HG03280 (cell line): ENCODE results near the gene SLC31A1.
A peak's percentile ranks its signal among the peaks of the same experiment; 100 is the strongest.
"Not testable (repeated sequence)": the region's sequence is repeated elsewhere in the genome, so short reads cannot be mapped to it uniquely, and the experiment has no call there.

Source experiments
- ATAC-seq: cut with Tn5 transposase; IDR thresholded peaks from one replicate; pipeline ENCODE4 v1.9.1; 2021; ENCODE audit warnings: mild to moderate bottlenecking, moderate library complexity; ENCODE audit not compliant: unreplicated experiment

The SLC31A1 gene

DNA sequence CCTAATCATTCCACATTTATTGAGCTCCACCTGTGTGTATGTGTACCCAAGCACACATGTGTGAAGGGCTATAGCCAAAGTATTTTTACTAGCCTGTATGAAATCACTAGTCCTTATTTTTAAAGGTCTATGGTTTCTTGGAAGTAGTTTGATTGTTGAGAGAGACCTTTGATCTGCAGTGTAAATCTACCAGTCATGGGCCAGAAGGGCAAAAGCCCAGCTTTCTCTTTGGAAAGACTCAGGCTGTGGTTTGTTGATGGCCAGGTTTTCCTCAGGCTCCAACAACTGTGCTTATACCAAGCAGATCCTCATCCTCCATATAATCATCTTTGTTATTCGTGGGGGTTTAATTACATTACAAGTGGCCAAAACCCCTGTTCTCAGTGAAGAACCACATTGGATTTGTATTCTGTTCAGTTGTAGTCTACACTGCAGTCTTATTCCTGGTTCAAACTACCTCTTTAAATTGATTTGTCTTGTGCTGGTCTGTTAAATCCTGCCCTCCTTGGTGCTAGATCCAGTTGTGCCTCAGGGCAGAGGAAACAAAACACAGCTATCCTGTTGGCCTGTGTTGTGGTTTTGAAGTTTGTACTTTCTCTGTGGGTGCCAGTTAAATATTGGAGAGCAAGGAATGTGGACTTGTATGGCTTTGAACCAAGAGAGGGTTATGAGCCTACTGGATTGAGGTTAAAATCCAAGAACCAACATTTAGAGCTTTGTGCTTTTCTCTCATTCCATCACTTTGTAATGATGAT lies 40.8 kb downstream of the SLC31A1 start:
- ATAC-seq, result no peak

DNA sequence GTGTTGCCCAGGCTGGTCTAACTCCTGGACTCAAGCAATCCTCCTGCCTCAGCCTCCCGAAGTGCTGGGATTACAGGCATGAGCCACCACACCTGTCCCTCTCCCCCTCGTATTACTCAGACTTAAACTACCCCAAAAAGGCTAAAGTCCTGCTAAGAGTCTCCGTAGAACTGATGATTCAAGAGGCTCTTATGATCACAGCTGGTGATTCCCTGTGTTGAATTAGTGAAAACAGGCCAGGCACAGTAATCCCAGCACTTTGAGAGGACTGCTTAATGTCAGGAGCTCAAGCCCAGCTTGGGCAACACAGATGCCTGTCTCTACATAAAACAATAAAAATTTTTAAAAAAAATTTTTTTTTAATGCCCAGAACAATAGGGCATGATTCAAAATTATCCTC lies 44.8 kb downstream of the SLC31A1 start:
- no peak for ATAC-seq

DNA sequence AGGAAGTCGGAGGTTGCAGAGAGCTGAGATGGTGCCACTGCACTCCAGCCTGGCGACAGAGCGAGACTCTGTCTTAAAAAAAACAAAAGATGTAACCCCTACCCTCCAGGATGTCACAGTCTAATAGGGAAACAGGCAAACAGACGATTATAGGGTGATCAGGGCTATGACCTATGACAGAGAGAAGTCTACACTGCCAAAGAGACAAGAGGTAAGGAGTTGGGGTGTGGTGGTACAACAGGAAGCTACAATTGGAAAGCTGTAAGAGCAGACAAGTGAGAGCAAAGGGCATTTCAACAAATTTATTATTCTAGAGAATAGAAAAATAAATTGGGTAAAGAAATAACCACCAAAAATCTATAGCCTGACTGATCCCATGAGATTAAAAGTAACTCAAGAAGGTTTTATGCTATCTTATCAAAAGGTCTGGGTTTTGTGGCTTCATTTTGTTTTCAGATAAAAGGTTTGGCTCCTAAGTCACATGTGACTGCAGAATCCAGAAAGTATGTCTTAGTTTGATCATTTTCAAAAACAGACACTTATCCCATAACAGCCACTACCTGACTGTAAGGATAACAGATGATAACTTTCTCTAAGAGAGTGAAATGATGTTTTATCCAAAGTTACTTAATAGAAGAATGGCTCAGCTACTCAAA lies 46.7 kb downstream of the SLC31A1 start:
- no peak for ATAC-seq

DNA sequence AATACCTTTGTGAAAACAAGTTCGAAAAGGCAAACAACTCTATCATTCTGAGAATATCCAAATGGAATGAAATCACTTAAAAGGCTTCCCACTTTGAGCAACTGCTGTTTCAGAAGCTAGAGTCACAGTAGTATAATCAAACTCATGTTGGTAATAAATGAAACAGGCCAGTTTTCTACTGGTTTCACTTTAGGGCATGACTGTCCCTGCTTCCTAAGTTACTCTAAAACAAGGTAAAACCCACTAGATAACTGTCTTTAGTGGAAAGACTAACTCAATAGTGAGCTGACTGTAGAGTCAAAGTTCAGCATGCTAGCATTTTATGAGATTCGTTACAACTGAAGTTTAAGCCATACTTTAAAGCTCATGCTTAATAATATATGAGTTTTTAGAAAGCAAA lies 48.0 kb downstream of the SLC31A1 start:
- ATAC-seq, result no peak

DNA sequence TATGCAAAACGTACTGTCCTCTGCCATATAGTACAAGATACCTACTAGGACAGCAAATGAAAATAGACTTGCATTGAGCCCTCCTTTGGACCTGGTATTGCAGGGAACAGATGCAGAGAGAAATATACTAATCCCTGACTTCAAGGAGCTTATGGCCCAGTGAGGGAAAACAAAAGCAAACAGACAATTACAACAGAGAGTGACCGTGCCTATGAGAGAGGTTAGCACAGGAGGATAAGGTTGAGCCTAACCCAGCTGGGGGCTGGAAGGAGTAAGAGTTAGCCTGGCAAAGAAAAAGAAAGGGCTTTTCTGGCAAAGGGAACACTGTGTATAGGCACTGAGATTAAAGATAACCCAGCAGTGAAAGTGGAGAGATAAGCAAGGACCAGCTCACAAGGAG lies 48.5 kb downstream of the SLC31A1 start:
- no peak for ATAC-seq

DNA sequence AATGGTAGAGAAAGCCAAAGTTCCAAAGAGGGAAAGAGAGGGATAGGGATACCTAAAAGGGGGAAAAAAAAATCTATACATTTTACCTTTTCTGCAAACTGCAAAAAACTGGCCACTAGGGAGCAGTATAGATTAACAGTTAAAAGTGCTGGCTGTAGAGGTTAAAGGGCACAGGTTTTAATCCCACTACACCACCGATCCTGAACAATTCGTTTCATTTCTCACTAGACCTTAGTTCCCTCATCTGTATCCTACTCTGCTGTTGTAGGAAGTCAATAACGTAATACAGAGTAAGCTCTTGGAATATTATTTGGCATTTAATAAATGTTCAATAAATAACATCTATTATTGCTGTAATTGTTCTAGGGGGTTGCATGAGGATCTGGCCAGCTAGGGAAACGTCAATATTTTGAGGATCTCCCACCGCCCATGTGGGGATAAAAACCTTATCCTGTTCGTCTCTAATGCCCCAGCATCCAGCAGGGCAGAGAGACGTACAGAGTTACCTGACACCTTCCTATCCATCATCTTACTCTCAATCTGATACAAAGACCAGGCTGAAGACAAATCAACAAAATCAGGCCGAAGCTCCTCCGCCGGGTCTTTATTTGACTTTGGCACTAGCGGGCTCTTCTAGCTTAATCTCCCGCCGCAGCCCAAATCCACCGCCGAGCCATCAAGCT lies 53.3 kb downstream of the SLC31A1 start:
- peak; percentile 24 for ATAC-seq

DNA sequence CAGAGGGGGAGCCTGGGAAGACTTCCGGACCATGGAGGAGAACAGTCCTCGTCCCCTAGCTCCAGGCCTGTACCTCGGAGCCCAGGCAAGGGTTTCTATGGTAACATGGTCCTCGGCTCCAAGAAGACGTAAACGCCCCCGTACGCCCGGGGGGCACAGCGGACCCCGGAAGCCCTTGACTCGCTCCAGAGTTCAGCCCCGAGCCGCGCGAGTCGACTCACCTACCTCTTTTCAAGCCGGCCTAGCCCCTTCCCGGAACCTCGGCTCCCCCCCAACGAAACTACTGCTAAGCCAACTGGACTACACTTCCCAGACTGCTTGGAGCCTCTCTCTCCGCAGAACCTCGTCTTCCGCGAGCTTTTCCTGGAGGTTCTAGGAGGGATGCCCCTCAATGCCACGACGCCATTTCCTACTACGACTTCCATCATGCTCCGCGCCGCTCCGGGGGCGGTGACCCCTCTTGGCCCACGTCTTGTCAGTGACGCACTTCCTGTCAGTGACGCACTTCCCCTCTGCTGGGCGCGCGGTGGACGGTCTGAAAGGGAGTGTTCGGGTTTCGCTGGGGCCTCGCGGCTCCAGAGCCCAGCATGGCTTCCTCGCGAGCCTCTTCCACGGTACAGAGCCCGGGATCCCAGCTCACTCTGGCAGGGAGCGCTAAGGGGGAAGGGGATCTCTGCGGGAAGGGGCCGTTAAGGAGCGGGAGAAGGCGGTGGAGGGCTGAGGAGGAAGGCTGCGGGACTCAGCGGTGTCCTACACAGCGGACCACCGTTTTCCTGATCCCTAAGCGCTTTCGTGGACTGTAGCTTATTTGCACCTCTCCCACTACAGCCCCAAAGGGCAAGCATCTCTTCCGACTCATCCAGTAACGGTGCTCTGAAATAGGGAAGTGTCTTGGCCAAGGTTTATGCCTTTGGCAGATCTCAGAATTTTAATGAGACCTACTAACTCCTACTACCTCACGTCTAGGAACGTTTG lies 54.1 kb downstream of the SLC31A1 start, which contains the start of the genes CDC26 and PRPF4:
Gene CDC26, minus strand, starts transcription at position 416 of the 975 bp plus-strand sequence. CDS start 3,065 bp downstream, outside the sequence.
Gene PRPF4, plus strand, starts transcription at position 502 of the 975 bp plus-strand sequence. Its CDS starts 86 bp downstream, at position 588.
- peak; percentile 98 for ATAC-seq

DNA sequence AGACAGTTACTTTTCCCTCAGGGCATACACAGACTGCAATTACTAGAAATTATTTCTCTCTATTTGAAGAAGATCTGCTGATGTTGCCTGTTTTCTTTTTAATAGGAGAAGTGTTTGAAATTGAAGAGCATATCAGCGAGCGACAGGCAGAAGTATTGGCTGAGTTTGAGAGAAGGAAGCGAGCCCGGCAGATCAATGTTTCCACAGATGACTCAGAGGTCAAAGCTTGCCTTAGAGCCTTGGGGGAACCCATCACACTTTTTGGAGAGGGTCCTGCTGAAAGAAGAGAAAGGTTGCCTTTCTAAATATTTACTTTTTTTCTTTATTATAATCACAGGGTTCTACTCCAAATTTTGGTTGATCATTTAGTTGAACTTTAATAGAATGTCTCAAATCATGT lies 57.5 kb downstream of the SLC31A1 start:
- ATAC-seq, result no peak

DNA sequence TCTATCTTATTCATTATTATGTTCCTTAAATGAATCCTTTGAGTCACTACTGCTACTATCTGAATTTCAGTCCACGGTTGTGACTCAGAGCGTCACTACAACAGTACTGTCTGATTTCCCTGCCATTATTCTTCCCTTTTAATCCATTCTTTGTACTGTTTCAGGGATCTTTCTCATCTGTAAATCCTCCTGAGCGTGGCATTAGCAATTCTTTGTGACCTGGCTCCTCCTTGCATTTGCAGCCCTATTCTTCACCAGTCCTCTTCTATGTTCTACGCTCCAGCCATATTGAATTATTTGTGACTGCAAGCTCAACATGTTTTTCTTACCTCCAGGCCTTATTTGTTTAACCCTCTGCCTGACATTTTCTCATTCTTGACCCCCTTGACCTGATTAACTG lies 60.0 kb downstream of the SLC31A1 start:
- ATAC-seq, result no peak

DNA sequence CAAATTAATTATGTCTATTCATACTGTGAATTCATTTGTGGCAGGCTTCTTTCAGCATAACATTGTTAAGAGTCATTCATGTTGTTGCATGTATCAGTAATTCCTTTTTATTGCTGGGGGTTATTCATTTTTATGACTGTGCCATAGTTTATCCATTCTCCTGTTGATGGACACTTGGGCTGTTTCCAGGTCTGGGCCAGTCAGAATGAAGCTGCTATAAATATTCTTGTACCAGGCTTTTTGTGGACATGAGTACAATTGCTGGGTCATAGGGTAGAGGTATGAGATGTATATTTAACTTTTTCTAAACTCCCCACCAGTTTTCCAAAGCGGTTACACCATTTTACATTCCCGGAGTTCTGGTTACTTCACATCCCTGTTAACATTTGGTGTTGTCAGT lies 67.7 kb downstream of the SLC31A1 start:
- ATAC-seq, result no peak

DNA sequence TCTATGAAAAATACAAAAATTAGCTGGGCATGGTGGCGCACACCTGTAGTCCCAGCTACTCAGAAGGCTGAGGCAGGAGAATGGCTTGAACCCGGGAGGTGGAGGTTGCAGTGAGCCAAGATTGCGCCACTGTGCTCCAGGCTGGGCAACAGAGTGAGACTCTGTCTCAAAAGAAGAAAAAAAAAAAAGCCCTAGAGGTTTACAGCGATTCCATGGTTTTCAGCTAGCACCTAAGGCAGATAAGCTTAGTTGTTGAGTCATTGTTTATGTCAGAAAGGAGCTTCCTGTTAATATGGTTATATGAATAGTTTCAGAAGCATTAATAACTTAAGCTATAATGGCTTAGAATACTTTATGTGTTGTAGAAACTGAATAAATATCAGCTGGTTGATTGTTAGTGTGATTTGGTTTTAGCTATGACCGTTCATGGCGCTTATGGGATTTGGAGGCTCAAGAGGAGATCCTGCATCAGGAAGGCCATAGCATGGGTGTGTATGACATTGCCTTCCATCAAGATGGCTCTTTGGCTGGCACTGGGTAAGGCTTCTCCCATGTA lies 68.8 kb downstream of the SLC31A1 start:
- no peak for ATAC-seq

DNA sequence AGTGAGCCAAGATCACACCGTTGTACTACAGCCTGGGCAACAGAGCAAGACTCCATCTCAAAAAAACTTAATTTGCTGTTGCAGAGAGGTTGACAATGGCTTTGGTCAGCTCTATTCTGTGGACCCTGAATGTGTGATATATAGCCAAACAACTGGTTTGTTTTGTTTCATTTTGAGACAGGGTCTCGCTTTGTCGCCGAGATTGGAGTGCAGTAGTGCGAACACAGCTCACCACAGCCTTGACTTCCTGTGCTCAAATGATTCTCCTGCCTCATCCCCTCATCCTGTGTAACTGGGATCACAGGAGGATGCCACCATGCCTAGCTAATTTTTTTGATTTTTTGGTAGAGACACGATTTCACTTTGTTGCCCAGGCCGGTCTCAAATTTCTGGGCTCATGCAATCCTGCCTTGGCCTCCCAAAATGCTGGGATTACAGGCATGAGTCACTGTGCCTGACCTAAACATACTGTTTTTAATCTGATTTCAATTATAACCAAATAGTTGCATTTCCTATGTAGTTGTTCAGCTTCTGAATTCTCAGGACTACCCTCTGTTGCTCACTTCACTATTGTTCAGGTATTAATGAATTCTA lies 72.0 kb downstream of the SLC31A1 start:
- ATAC-seq, result no peak

DNA sequence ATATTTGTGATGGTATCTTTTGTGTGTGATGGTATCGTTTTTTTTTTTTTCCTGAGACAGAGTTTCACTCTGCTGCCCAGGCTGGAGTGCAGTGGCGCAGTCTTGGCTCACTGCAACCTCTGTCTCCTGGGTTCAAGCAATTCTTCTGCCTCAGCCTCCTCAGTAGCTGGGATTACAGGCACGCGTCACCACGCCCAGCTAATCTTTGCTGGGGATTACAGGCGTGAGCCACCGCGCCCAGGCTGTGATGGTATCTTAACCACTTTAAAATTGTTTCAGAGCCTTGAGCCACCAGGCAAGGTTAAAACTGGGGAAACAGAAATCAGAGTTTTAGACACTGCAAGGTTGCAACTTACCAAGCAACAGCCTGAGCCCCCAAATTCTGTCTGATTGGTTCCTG lies 74.9 kb downstream of the SLC31A1 start:
- not testable (repeated sequence) for ATAC-seq

DNA sequence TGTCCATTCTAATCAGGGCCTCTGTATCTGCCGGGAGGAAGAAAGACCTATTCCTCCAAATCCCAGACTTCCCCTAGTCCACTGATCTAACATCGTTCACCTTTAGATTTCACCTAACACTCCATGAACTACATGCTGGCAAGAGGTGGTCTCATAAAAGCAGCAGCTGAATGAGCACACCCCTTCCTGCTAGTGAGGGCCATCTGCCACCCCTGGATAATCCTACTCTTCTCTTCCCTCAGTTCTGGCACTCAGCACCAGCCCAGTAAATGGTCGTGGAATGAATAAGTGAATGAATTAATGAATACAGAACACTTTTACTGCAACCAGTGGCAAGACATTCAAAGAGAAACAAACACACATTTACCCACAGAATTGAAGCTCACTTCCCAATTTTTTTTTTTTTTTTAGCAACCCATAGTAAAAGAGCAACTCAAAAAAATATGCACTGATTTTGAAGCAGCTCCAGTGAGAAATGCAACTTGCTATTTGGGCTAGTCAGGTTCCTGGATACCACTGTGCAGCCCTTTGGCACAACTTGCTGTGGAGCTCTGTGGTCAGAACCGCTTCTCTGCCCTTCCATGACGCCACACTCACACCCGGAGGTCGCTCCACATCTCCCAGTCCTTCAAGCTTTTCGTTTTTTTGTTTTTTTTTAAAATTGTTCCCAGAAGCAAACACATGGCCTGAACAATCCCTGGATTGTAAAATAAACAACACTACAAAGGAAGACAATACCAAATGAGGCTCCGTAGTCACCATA lies 75.6 kb downstream of the SLC31A1 start:
- ATAC-seq, result no peak

DNA sequence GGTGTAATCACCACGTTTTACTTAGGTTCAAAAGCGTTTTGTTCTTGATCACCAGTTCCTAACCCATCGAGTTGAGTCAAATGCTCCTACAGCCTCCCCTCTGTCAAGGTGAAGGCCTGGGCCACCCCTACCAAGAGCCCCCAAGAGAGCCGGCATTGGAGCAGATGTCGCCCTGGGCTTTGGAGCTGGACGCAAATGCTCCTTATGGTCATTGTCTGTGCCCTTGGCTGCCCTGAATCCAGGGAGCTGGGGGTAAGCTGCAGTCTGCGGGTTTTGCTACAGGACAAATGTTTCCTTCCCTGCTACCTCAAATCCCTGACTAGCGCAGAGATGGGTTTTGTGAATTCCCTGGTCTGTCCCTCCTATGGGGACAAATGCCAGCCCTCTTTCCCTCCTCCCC lies 77.0 kb downstream of the SLC31A1 start:
- ATAC-seq, result no peak

DNA sequence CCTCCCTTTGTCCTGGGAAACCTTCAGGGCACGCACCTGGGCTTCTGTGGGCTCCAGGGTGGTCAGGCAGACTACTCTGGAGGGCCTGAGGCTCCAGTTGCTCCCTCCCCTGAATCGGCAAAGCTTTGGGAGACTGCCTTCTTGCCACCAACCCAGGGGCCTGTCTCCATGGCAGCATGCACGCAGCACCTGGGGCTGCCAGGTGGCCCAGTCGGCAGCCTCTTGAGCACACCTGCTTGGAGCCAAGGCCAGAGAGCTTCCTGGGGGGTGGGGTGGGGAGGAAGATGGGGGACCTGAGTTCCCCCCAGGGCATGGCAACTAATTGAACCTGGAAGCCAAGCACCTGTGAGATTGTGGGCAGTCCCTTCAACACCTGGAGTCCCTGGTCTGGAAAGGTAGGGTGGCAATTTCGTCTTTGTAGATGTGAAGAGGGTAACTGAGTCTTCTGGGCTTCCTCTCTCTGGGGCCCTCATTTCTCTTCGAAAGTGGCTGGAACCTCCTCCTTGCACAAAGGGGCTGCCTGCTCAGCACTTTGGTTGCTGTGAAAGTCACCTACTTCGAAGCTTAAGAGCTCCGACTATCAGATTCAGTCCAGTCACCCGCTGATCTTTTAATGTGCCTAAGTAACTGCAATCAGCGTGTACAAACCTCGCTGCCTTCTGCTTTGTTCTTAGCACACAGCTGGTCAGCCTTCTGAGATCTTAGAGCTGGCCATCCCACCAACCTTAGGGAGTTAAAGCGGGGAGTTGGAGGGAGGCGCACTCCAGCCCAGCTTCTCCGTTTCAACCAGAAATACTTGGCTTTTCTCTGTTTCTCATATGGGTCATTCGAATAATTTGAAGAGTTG lies 77.8 kb downstream of the SLC31A1 start:
- no peak for ATAC-seq

DNA sequence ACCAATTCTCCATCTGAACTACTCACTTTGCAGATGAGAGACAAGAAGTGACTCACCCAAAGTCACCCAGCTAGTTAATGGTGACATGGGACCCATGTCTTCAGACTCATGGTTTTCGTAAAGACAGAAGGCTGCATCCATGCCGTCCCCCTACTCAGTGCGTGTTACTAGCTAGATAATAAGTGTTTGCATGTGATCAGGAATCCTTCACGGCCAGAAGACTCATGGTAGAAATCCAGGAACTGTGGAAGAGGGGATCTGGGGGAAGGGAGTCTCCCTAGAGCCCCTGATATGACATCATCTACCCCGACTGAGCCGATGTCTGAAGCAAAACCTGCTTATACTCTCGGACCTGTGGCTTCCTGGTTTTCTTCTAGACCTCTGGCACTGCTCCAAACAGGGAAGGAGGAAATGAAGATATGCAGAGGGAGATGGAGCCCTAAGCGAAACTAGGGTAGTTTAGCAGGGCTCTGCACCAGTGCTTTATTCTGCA lies 78.5 kb downstream of the SLC31A1 start:
- no peak for ATAC-seq

DNA sequence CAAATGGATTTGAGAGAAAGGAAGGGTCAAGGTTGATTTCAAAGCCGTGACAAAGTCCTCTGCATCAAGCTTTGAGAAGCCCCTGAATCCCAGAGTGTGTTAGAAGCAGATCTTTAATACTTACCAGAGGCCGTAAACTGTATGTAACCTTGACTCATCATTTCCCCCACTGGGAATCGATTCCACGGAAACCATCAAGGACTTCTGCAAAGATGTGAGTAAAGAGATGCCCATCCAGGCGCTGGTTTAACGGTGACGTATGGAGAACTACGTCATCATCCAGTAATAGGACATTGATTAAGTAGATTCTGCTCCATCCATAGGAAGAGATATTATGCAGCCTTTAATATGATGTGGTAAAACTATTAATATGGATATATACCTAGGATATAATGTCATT lies 80.2 kb downstream of the SLC31A1 start:
- no peak for ATAC-seq
